Measurements from ENCODE around the gene PLCB1. TPM values are rescaled to one million over a fixed set of nuclear protein-coding genes. Genes with fewer than 3 reads are reported as not detected.

Gene PLCB1
- total and polyA plus RNA-seq, 10 of the 15 experiments (the other 5 are each of a cell fraction or from before 2014, with no cell fraction given) = 0.05 to 5.3 (median 0.17) TPM; not detected in 1

DNA sequence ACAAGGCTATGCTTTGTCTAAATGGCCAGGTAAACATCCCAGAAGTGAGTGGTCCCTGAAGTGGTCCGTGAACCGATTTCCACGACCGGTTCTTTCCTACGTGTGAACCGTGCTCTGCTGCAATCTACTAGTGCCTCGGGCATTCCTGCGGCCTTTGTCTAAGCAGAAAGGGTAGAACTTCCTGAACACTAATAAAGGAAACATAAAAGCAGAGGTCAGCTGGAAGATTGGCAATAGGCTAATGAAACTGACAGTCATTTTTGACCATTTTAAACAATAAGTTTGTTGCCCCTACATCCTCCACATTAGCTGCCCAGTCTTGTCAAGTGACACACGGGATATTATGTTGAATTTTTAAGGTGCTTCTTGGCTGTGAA, 410.0 kb downstream of the PLCB1 start:
- Histone ChIP-seq H3K27me3 (replicated peaks in 1 of 2; ENCODE audit: control insufficient read depth in 2 of 2, insufficient read depth in 2 of 2, low read length in 1 of 2) (no peaks in the 10 kb centered on the region; a peak in 1 of 4 replicates), H3K27ac (ENCODE audit: control insufficient read depth, insufficient read depth) (no peak overlapping the region), H3K4me1 (ENCODE audit: control insufficient read depth, insufficient read depth, low read length) (no peaks in the 10 kb centered on the region), H3K79me2 (ENCODE audit: control insufficient read depth, insufficient read depth, low read length) (no peaks in the 10 kb centered on the region), H3K9me3 (replicated peaks; ENCODE audit: control insufficient read depth, insufficient read depth, low read length) (no peaks in the 10 kb centered on the region), H4K20me1 (ENCODE audit: control insufficient read depth, insufficient read depth) (no peaks in the 10 kb centered on the region), H2AFZ (ENCODE audit: control insufficient read depth, low read depth, low read length) (no peak overlapping the region), H3K36me3 (ENCODE audit: control insufficient read depth in 2 of 2, insufficient read depth in 2 of 2, low read length in 1 of 2) (no peaks in the 10 kb centered on the region), H3K9ac (ENCODE audit: control insufficient read depth, insufficient read depth, low read length) (no peak overlapping the region), H3K4me3 (no peak overlapping the region), H3K4me2 (ENCODE audit: control insufficient read depth, insufficient read depth) (no peak overlapping the region)
- intact Hi-C loops (cut with micrococcal nuclease; ENCODE audit: unreplicated experiment) = no loop called here
- FAIRE-seq (no peak), ATAC-seq (no peak), DNase-seq (ENCODE audit: low read depth, low spot score) (no peak)
- in situ Hi-C loops (cut with MboI) = no loop called here
- TF ChIP-seq CHD1 (IDR thresholded peaks at IDR 0.05; ENCODE audit: low read depth, low read length) (no peak), RCOR1 (conservative IDR thresholded peaks at IDR 0.05; ENCODE audit: low read depth, low read length) (no peak), JUND (IDR thresholded peaks at IDR 0.05; ENCODE audit: low read depth, low read length) (no peak), HDGF (IDR thresholded peaks at IDR 0.05) (no peak), SIN3A (IDR thresholded peaks at IDR 0.05; ENCODE audit: low read depth, low read length) (no peak), ETV6 (conservative IDR thresholded peaks at IDR 0.05 in 1 of 2, IDR thresholded peaks at IDR 0.05 in 1 of 2; ENCODE audit: borderline replicate concordance in 1 of 2, low read depth in 1 of 2) (no peak)
- TF ChIP-seq, protein P1, sequence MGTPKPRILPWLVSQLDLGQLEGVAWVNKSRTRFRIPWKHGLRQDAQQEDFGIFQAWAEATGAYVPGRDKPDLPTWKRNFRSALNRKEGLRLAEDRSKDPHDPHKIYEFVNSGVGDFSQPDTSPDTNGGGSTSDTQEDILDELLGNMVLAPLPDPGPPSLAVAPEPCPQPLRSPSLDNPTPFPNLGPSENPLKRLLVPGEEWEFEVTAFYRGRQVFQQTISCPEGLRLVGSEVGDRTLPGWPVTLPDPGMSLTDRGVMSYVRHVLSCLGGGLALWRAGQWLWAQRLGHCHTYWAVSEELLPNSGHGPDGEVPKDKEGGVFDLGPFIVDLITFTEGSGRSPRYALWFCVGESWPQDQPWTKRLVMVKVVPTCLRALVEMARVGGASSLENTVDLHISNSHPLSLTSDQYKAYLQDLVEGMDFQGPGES (IDR thresholded peaks at IDR 0.05) = no peak
- TF ChIP-seq, protein P2, sequence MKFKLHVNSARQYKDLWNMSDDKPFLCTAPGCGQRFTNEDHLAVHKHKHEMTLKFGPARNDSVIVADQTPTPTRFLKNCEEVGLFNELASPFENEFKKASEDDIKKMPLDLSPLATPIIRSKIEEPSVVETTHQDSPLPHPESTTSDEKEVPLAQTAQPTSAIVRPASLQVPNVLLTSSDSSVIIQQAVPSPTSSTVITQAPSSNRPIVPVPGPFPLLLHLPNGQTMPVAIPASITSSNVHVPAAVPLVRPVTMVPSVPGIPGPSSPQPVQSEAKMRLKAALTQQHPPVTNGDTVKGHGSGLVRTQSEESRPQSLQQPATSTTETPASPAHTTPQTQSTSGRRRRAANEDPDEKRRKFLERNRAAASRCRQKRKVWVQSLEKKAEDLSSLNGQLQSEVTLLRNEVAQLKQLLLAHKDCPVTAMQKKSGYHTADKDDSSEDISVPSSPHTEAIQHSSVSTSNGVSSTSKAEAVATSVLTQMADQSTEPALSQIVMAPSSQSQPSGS (IDR thresholded peaks at IDR 0.05; ENCODE audit: low read length) = no peak
- ChIA-PET CTCF (interaction anchor here (0.8 to 1.5 kb wide), 2 partner anchors 16 to 197 kb away, joined by 3 to 4 read pairs; no protein-coding TSS in a partner anchor), SMC1A (ENCODE audit: uncharacterized antibody, unreplicated experiment) (no interaction called here), RAD21 (ENCODE audit: unreplicated experiment) (no interaction called here), POLR2A (no interaction called here)
- 63% methylated on average over 9 of the region's 9 CpGs for WGBS (ENCODE audit: insufficient coverage, insufficient replicate concordance, low lambda C conversion rate, missing lambda C conversion rate)
- BruUV-seq (replicated peaks) = no TSS peak
